ENCODE data around the gene C12orf43.

The C12orf43 gene

GRCh38 chr12:120999191-121000120, 16.8 kb downstream of the C12orf43 start:
- peak in 1 of 2 experiments; percentile 3 for DNase-seq (ENCODE audit: low read depth in 2 of 2)

GRCh38 chr12:120998435-120998834, 17.9 kb downstream of the C12orf43 start:
- no peak for DNase-seq (ENCODE audit: low read depth in 2 of 2)

- no peak for DNase-seq (ENCODE audit: low read depth in 2 of 2)
Measured at GRCh38 chr12:120997448-120997847, 18.8 kb downstream of the C12orf43 start.

GRCh38 chr12:120996133-120996746, 20.0 kb downstream of the C12orf43 start:
- no peak for DNase-seq (ENCODE audit: low read depth in 2 of 2)

GRCh38 chr12:120994589-120995337, 21.5 kb downstream of the C12orf43 start:
- DNase-seq (ENCODE audit: low read depth in 2 of 2): no peak

- no peak for DNase-seq (ENCODE audit: low read depth in 2 of 2)
Measured at GRCh38 chr12:120994059-120994458, 22.2 kb downstream of the C12orf43 start.

- no peak for DNase-seq (ENCODE audit: low read depth in 2 of 2)
Measured at GRCh38 chr12:120993496-120993895, 22.8 kb downstream of the C12orf43 start.

GRCh38 chr12:120992989-120993388, 23.3 kb downstream of the C12orf43 start:
- DNase-seq (ENCODE audit: low read depth in 2 of 2): no peak

- DNase-seq (ENCODE audit: low read depth in 2 of 2): no peak
Measured at GRCh38 chr12:120991965-120992364, 24.3 kb downstream of the C12orf43 start.

GRCh38 chr12:120990487-120991055, 25.7 kb downstream of the C12orf43 start:
- DNase-seq (ENCODE audit: low read depth in 2 of 2): no peak

- DNase-seq (ENCODE audit: low read depth in 2 of 2): no peak
Measured at GRCh38 chr12:120989687-120990086, 26.6 kb downstream of the C12orf43 start.

GRCh38 chr12:120988658-120989057, 27.6 kb downstream of the C12orf43 start:
- DNase-seq (ENCODE audit: low read depth in 2 of 2): no peak

GRCh38 chr12:120988234-120988633, 28.1 kb downstream of the C12orf43 start:
- DNase-seq (ENCODE audit: low read depth in 2 of 2): no peak

- DNase-seq (ENCODE audit: low read depth in 2 of 2): no peak
Measured at GRCh38 chr12:120984351-120984898, 31.9 kb downstream of the C12orf43 start.

GRCh38 chr12:120983759-120984158, 32.5 kb downstream of the C12orf43 start:
- no peak for DNase-seq (ENCODE audit: low read depth in 2 of 2)

GRCh38 chr12:120982659-120983058, 33.6 kb downstream of the C12orf43 start:
- no peak for DNase-seq (ENCODE audit: low read depth in 2 of 2)

GRCh38 chr12:120981407-120981941, 34.8 kb downstream of the C12orf43 start:
- DNase-seq (ENCODE audit: low read depth in 2 of 2): no peak

- DNase-seq (ENCODE audit: low read depth in 2 of 2): no peak
Measured at GRCh38 chr12:120980800-120981368, 35.4 kb downstream of the C12orf43 start.

- no peak for DNase-seq (ENCODE audit: low read depth in 2 of 2)
Measured at GRCh38 chr12:120979862-120980696, 36.2 kb downstream of the C12orf43 start.

- no peak for DNase-seq (ENCODE audit: low read depth in 2 of 2)
Measured at GRCh38 chr12:120979220-120979861, 36.9 kb downstream of the C12orf43 start.
